ENCODE data around the gene FOXO3.

The FOXO3 gene

DNA sequence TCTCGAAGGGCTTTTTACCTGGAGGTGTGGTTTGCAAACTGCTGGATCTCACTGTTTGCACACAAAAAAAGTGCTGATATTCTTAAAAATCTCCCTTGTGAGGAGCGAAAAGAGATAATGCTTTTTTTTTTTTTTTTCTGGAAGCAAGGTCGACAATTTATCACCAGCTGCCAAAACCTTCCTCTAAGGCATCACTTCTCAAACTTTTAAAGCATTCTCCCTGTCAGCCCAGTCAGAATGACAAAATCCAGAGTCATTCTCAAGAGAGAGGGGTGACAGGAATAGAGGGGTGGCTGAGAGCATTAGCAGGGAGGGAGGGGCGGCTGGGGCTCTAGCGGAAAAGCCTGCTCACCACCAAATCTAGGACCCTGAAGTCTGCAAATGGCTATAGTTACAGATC is 150.4 kb downstream of the FOXO3 start:
- DNase-seq (ENCODE audit: low read depth, low spot score), result no peak
- no peak overlapping the region for H3K4me3 ChIP-seq (ENCODE audit: low read depth, low read length)
- ChIA-PET CTCF (no interaction called here), POLR2A (no interaction called here)
- TF ChIP-seq, protein P1, sequence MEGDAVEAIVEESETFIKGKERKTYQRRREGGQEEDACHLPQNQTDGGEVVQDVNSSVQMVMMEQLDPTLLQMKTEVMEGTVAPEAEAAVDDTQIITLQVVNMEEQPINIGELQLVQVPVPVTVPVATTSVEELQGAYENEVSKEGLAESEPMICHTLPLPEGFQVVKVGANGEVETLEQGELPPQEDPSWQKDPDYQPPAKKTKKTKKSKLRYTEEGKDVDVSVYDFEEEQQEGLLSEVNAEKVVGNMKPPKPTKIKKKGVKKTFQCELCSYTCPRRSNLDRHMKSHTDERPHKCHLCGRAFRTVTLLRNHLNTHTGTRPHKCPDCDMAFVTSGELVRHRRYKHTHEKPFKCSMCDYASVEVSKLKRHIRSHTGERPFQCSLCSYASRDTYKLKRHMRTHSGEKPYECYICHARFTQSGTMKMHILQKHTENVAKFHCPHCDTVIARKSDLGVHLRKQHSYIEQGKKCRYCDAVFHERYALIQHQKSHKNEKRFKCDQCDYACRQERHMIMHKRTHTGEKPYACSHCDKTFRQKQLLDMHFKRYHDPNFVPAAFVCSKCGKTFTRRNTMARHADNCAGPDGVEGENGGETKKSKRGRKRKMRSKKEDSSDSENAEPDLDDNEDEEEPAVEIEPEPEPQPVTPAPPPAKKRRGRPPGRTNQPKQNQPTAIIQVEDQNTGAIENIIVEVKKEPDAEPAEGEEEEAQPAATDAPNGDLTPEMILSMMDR (IDR thresholded peaks at IDR 0.05; ENCODE audit: insufficient read depth, low read length, missing control alignments), result no peak

DNA sequence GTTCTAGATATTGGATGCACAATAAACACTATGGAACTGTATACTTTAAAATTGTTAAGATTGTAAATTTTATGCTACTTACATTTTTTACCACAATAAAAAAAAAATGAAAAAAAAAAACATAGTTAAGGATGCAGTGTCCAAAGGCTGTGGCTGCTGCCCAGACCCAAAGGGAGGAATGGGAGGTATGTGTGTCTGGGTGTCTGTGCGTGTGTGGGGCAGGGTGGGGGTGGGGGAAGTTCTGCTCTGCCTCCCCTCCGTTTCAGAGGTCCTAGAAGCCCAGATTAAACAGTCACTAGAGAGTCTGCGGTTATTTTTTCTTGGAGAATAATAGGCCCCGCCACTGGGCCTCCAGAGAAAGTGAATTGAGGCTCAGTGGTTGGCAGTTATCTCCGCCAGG is 151.1 kb downstream of the FOXO3 start:
- TF ChIP-seq, protein P1 (IDR thresholded peaks at IDR 0.05; ENCODE audit: insufficient read depth, low read length, missing control alignments), result no peak
- POLR2A ChIA-PET, result no interaction called here
- CTCF ChIA-PET, result no interaction called here
- H3K4me3 ChIP-seq (ENCODE audit: low read depth, low read length), result no peak overlapping the region
- no peak for DNase-seq (ENCODE audit: low read depth, low spot score)

DNA sequence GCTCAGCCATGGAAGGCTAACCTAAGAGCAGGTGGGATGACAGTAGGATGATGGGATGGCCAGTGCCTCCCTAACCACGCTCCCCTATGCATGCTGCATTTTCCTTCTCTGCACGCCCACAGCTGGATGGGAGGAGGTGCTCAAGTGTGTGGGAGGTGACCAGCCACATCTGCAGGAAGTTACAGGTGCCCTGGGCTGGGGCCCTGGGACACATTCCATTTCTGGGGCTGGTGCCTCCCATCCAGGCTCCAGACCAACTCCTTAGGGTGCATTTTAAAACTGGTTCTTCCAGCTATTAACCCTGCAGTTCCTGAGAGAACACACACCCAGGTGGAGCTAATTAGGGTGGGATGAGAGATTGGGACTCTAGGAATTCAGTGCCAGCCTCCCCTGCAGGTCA is 152.2 kb downstream of the FOXO3 start:
- CTCF ChIA-PET, result no interaction called here
- no peak overlapping the region for H3K4me3 ChIP-seq (ENCODE audit: low read depth, low read length)
- no peak for DNase-seq (ENCODE audit: low read depth, low spot score)
- TF ChIP-seq, protein P1 (IDR thresholded peaks at IDR 0.05; ENCODE audit: insufficient read depth, low read length, missing control alignments), result no peak
- POLR2A ChIA-PET, result no interaction called here

DNA sequence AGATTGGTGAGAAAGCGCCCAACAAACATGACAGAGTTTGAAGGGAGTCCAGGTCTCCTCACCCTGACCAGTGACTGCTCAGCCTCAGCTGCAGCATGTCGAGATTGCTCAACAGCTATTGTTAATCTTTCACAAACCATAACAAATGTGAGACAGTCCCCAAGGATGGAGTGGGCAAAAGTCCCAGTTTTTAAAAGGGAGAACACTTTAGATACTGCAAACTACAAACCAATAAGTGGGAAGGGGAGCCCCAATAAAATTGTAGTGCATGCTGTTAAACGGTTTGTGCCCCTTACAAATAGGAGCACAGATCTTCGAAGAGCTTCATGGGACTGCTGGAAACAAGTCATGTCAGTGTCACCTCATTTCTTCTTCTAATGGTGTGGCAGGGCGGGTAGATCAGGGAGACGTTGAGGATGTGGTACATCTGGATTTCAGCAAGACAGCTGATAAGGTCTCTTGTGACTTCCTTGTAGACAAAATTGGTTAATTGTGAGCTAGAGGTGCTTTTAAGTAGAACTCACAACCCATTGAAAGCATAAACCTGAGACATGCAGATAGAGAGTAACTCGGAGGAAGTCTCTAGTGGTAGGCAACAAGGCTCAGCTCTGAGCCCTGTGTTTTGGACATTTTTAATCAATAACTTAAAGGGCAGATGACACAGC is 153.5 kb downstream of the FOXO3 start:
- TF ChIP-seq, protein P1 (IDR thresholded peaks at IDR 0.05; ENCODE audit: insufficient read depth, low read length, missing control alignments), result no peak
- no peak overlapping the region for H3K4me3 ChIP-seq (ENCODE audit: low read depth, low read length)
- no peak for DNase-seq (ENCODE audit: low read depth, low spot score)
- CTCF ChIA-PET, result interaction anchor here (0.6 to 1.6 kb wide), 4 partner anchors 9 to 355 kb away, joined by 3 to 6 read pairs (median 4); no protein-coding TSS in a partner anchor
- POLR2A ChIA-PET, result no interaction called here

DNA sequence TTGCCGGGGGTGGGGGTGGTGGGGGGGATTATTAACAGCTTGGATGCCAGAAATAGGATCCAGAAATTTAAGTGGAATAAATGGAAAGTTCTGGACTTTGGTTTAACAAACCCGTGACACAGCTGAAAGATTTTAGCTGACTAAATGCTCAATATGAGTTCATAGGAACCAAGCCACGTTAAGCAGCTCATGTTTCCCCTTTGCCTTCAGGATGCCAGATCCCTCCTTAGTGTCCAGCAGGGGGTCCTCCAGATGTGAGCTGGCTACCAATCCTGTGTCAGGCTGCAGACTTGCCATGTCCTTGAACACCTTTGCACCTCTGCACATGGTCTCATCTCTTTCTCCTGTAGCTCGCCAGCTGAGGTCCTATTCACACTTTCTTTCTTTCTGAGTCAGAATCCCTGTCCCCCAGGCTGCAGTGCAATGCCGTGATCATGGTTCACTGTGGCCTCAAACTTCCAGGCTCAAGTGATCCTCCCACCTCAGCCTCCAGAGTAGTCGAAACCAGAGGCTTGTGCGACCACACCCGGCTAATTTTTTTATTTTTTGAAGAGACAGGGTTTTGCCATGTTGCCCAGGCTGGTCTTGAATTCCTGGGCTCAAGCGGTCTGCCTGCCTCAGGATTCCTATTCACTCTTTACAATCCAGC is 154.2 kb downstream of the FOXO3 start:
- no peak for DNase-seq (ENCODE audit: low read depth, low spot score)
- CTCF ChIA-PET, result interaction anchor here (0.6 to 1.6 kb wide), 4 partner anchors 10 to 354 kb away, joined by 3 to 6 read pairs (median 4); no protein-coding TSS in a partner anchor
- TF ChIP-seq, protein P1 (IDR thresholded peaks at IDR 0.05; ENCODE audit: insufficient read depth, low read length, missing control alignments), result no peak
- no peak overlapping the region for H3K4me3 ChIP-seq (ENCODE audit: low read depth, low read length)
- POLR2A ChIA-PET, result no interaction called here

DNA sequence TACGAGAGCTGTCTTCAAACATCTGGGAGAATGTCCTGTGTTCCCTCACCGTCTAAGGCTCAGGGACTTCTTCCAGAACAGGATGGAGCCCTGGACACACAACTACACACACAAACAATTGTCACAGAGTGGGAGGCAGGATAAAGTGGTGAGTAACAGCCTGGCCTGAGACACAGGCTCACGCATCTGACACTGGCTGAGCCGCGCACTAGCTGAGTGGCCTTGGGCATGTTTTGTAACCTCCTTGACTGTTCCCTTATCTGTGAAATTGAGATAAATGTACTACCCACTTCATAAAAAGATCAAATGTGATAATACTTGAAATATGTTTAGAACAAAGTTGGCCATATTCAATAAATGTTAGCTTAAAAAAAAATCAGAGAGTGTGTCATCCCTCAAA is 155.1 kb downstream of the FOXO3 start:
- DNase-seq (ENCODE audit: low read depth, low spot score), result no peak
- ChIA-PET POLR2A (no interaction called here), CTCF (interaction anchor here (1.2 to 1.6 kb wide), 3 partner anchors 11 to 14 kb away, joined by 3 to 5 read pairs (median 4); no protein-coding TSS in a partner anchor)
- H3K4me3 ChIP-seq (ENCODE audit: low read depth, low read length), result no peak overlapping the region
- TF ChIP-seq, protein P1 (IDR thresholded peaks at IDR 0.05; ENCODE audit: insufficient read depth, low read length, missing control alignments), result no peak
